ENCODE measurements around the gene OR13J1. TPM values are rescaled to one million over a fixed set of nuclear protein-coding genes. Genes with fewer than 3 reads are reported as not detected.
"Not testable (repeated sequence)": the region's sequence is repeated elsewhere in the genome, so short reads cannot be mapped to it uniquely, and the experiment has no call there.

Gene OR13J1
- total RNA-seq, 1 experiment from 2014 or later = not detected

- CTCF ChIA-PET = no interaction called here
- Histone ChIP-seq H3K9me3 (ENCODE audit: low read depth, low read length, poor library complexity, severe bottlenecking) (no peaks in the 10 kb centered on the region), H3K4me1 (ENCODE audit: insufficient read depth, low read length, poor library complexity, severe bottlenecking) (peaks cover 4% of the 10 kb centered on the region), H3K4me3 (ENCODE audit: low read depth, low read length, poor library complexity, severe bottlenecking) (no peak overlapping the region), H3K36me3 (ENCODE audit: insufficient read depth, low read length, poor library complexity, severe bottlenecking) (no peaks in the 10 kb centered on the region), H3K27me3 (replicated peaks; ENCODE audit: insufficient read depth, low read depth, low read length, poor library complexity) (no peaks in the 10 kb centered on the region), H3K27ac (ENCODE audit: low read depth, low read length, poor library complexity, severe bottlenecking) (no peak overlapping the region)
- DNase-seq (ENCODE audit: low spot score) = no peak
- intact Hi-C loops (cut with micrococcal nuclease; ENCODE audit: unreplicated experiment) = no loop called here
- no TSS peak for BruUV-seq (replicated peaks)
- POLR2A ChIA-PET (ENCODE audit: low non-redundant PET) = no interaction called here
- TF ChIP-seq CTCF (conservative IDR thresholded peaks at IDR 0.05; ENCODE audit: low read depth, low read length) (no peak), EZH2 (IDR thresholded peaks at IDR 0.05; ENCODE audit: borderline replicate concordance, low read depth, low read length, poor library complexity, severe bottlenecking) (no peak)
Observed at GRCh38 chr9:35892051-35892450, 21.9 kb upstream of the OR13J1 start.

GRCh38 chr9:35891646-35892045, 21.4 kb upstream of the OR13J1 start:
- intact Hi-C loops (cut with micrococcal nuclease; ENCODE audit: unreplicated experiment) = no loop called here
- Histone ChIP-seq H3K27ac (ENCODE audit: low read depth, low read length, poor library complexity, severe bottlenecking) (no peak overlapping the region), H3K4me3 (ENCODE audit: low read depth, low read length, poor library complexity, severe bottlenecking) (no peak overlapping the region), H3K27me3 (replicated peaks; ENCODE audit: insufficient read depth, low read depth, low read length, poor library complexity) (no peaks in the 10 kb centered on the region), H3K36me3 (ENCODE audit: insufficient read depth, low read length, poor library complexity, severe bottlenecking) (no peaks in the 10 kb centered on the region), H3K4me1 (ENCODE audit: insufficient read depth, low read length, poor library complexity, severe bottlenecking) (peaks cover 4% of the 10 kb centered on the region), H3K9me3 (ENCODE audit: low read depth, low read length, poor library complexity, severe bottlenecking) (no peaks in the 10 kb centered on the region)
- TF ChIP-seq EZH2 (IDR thresholded peaks at IDR 0.05; ENCODE audit: borderline replicate concordance, low read depth, low read length, poor library complexity, severe bottlenecking) (no peak), CTCF (conservative IDR thresholded peaks at IDR 0.05; ENCODE audit: low read depth, low read length) (no peak)
- CTCF ChIA-PET = no interaction called here
- POLR2A ChIA-PET (ENCODE audit: low non-redundant PET) = no interaction called here
- no TSS peak for BruUV-seq (replicated peaks)
- DNase-seq (ENCODE audit: low spot score) = no peak

- not testable (repeated sequence) for DNase-seq (ENCODE audit: low spot score)
- intact Hi-C loops (cut with micrococcal nuclease; ENCODE audit: unreplicated experiment) = loop anchor here (5.0 kb wide), 1 partner anchor 58 kb away; the partner anchor contains the start of genes FAM221B and TMEM8B
Observed at GRCh38 chr9:35884908-35885307, 14.7 kb upstream of the OR13J1 start.

GRCh38 chr9:35882996-35883395, 12.8 kb upstream of the OR13J1 start:
- ChIA-PET CTCF (interaction anchor here (0.8 to 1.6 kb wide), 3 partner anchors 57 to 101 kb away, joined by 4 to 40 read pairs (median 18); no protein-coding TSS in a partner anchor), POLR2A (ENCODE audit: low non-redundant PET) (no interaction called here)
- no peak overlapping the region for H3K4me3 ChIP-seq (ENCODE audit: low read depth, low read length, poor library complexity, severe bottlenecking)
- intact Hi-C loops (cut with micrococcal nuclease; ENCODE audit: unreplicated experiment) = loop anchor here (1.0 to 5.0 kb wide), 2 partner anchors 56 to 93 kb away; partner anchors contain the start of genes FAM221B and TMEM8B
- DNase-seq (ENCODE audit: low spot score) = no peak
- H3K4me1 ChIP-seq (ENCODE audit: insufficient read depth, low read length, poor library complexity, severe bottlenecking) = no peaks in the 10 kb centered on the region
- no peaks in the 10 kb centered on the region for H3K27me3 ChIP-seq (replicated peaks; ENCODE audit: insufficient read depth, low read depth, low read length, poor library complexity)
- no peaks in the 10 kb centered on the region for H3K9me3 ChIP-seq (ENCODE audit: low read depth, low read length, poor library complexity, severe bottlenecking)
- BruUV-seq (replicated peaks) = no TSS peak
- no peak for TF ChIP-seq EZH2 (IDR thresholded peaks at IDR 0.05; ENCODE audit: borderline replicate concordance, low read depth, low read length, poor library complexity, severe bottlenecking)
- TF ChIP-seq CTCF (conservative IDR thresholded peaks at IDR 0.05; ENCODE audit: low read depth, low read length) = no peak
- no peak overlapping the region for H3K27ac ChIP-seq (ENCODE audit: low read depth, low read length, poor library complexity, severe bottlenecking)
- H3K36me3 ChIP-seq (ENCODE audit: insufficient read depth, low read length, poor library complexity, severe bottlenecking) = no peaks in the 10 kb centered on the region

More at GRCh38 chr9:35884908-35885307, 14.7 kb upstream of the OR13J1 start:
- H3K4me1 ChIP-seq (ENCODE audit: insufficient read depth, low read length, poor library complexity, severe bottlenecking); H3K27ac ChIP-seq (ENCODE audit: low read depth, low read length, poor library complexity, severe bottlenecking); BruUV-seq (replicated peaks); H3K27me3 ChIP-seq (replicated peaks; ENCODE audit: insufficient read depth, low read depth, low read length, poor library complexity); H3K9me3 ChIP-seq (ENCODE audit: low read depth, low read length, poor library complexity, severe bottlenecking); POLR2A ChIA-PET (ENCODE audit: low non-redundant PET); H3K36me3 ChIP-seq (ENCODE audit: insufficient read depth, low read length, poor library complexity, severe bottlenecking); H3K4me3 ChIP-seq (ENCODE audit: low read depth, low read length, poor library complexity, severe bottlenecking): not testable (repeated sequence)
- CTCF ChIA-PET = interaction anchor here (0.7 kb wide), 1 partner anchor 1651 kb away, joined by 3 read pairs; no protein-coding TSS in a partner anchor

All from A673 (cell line).